T-cell (primary cell): Measurements from ENCODE around the gene RSPO1. TPM values are rescaled to one million over a fixed set of nuclear protein-coding genes. Genes with fewer than 3 reads are reported as not detected.

Source experiments
- total RNA-seq, 35 experiments: library from RNA in 6 of 35; stranded (reverse) in 6 of 35; fragments of 120-200 nt in 1 of 35; gene quantifications; one replicate each; pipeline versions ENCODE4 v1.2.1 to v1.2.4 and lab custom pipeline; 2013 to 2026

The RSPO1 gene
- total RNA-seq, 5 donors from 2014 or later (not counting 1 experiment from before 2014, with no cell fraction given) = not detected

Other genes starting within 250 kb of the RSPO1 start
- 100 to 1,000 TPM in 2 of 5 donors, 10 to 100 TPM in 3; 49.5 to 131 (median 53.5) TPM for gene ZC3H12A, start 160.3 kb downstream of the RSPO1 start, total RNA-seq
- gene MEAF6, start 120.1 kb downstream of the RSPO1 start, total RNA-seq = 10 to 100 TPM; 54.0 to 86.3 (median 84.9) TPM
- 10 to 100 TPM; 32.5 to 48.0 (median 39.9) TPM for gene SNIP1, start 80.6 kb downstream of the RSPO1 start, total RNA-seq
- gene DNALI1, start 78.0 kb downstream of the RSPO1 start, total RNA-seq = under 1 TPM in 3 of 5 donors, not detected in 2; 0.16 to 0.29 (median 0.23) TPM
- gene GNL2, start 39.0 kb downstream of the RSPO1 start, total RNA-seq = 10 to 100 TPM; 39.2 to 52.9 (median 45.8) TPM
- gene CDCA8, start 57.6 kb upstream of the RSPO1 start, total RNA-seq = 1 to 10 TPM in 4 of 5 donors, under 1 TPM in 1; 0.84 to 1.8 (median 1.3) TPM
- gene EPHA10, start 130.2 kb upstream of the RSPO1 start, total RNA-seq = 1 to 10 TPM in 1 of 5 donors, under 1 TPM in 2, not detected in 2; 0.35 to 1.4 (median 0.72) TPM
- 1 to 10 TPM; 1.0 to 4.4 (median 2.8) TPM for gene MANEAL, start 159.0 kb upstream of the RSPO1 start, total RNA-seq
- 10 to 100 TPM; 13.1 to 24.9 (median 15.8) TPM for gene C1orf122, start 172.9 kb upstream of the RSPO1 start, total RNA-seq
- gene YRDC, start 173.3 kb upstream of the RSPO1 start, total RNA-seq = 10 to 100 TPM; 16.0 to 28.2 (median 18.4) TPM
- gene MTF1, start 224.7 kb upstream of the RSPO1 start, total RNA-seq = 10 to 100 TPM; 23.6 to 29.9 (median 24.9) TPM